Measurements from ENCODE around the gene HMX3.
A peak's percentile ranks its signal among the peaks of the same experiment; 100 is the strongest.

Gene HMX3

GRCh38 chr10:123101872-123102271, 33.9 kb upstream of the HMX3 start:
- Histone ChIP-seq H3K4me2 (no peak overlapping the region), H3K27me3 (no peaks in the 10 kb centered on the region), H3K4me3 (no peak overlapping the region), H3K9me3 (replicated peaks in 1 of 11) (no peaks in the 10 kb centered on the region), H3K27ac (no peak overlapping the region), H3K36me3 (no peaks in the 10 kb centered on the region), H4K20me1 (no peaks in the 10 kb centered on the region), H3K9ac (no peak overlapping the region), H3K4me1 (peaks cover 0 to 10% (median 6%) of the 10 kb centered on the region in 10 experiments; a peak in 12 of 20 replicates)
- TF ChIP-seq Cebpa-rat (IDR thresholded peaks at IDR 0.05) = no peak

GRCh38 chr10:123102673-123103072, 33.1 kb upstream of the HMX3 start:
- Histone ChIP-seq H3K9me3 (replicated peaks in 1 of 11) (no peaks in the 10 kb centered on the region), H4K20me1 (no peaks in the 10 kb centered on the region), H3K27me3 (no peaks in the 10 kb centered on the region), H3K36me3 (no peaks in the 10 kb centered on the region), H3K4me2 (no peak overlapping the region), H3K27ac (no peak overlapping the region), H3K4me3 (no peak overlapping the region), H3K9ac (no peak overlapping the region), H3K4me1 (peaks cover 0 to 10% (median 6%) of the 10 kb centered on the region in 10 experiments; a peak in 12 of 20 replicates)
- no peak for TF ChIP-seq Cebpa-rat (IDR thresholded peaks at IDR 0.05)

- Histone ChIP-seq H3K9ac (no peak overlapping the region), H3K4me3 (no peak overlapping the region), H3K9me3 (replicated peaks in 1 of 11) (no peaks in the 10 kb centered on the region), H3K27me3 (no peaks in the 10 kb centered on the region), H3K4me1 (peaks cover 0 to 10% (median 6%) of the 10 kb centered on the region in 10 experiments; a peak in 12 of 20 replicates), H4K20me1 (no peaks in the 10 kb centered on the region), H3K4me2 (no peak overlapping the region), H3K27ac (no peak overlapping the region), H3K36me3 (no peaks in the 10 kb centered on the region)
- no peak for TF ChIP-seq Cebpa-rat (IDR thresholded peaks at IDR 0.05)
Measured at GRCh38 chr10:123103944-123104343, 31.8 kb upstream of the HMX3 start.

- no peaks in the 10 kb centered on the region for H4K20me1 ChIP-seq
- H3K4me3 ChIP-seq = no peak overlapping the region
- H3K27ac ChIP-seq = no peak overlapping the region
- no peaks in the 10 kb centered on the region for H3K27me3 ChIP-seq
- no peak overlapping the region for H3K9ac ChIP-seq
- TF ChIP-seq Cebpa-rat (IDR thresholded peaks at IDR 0.05) = no peak
- H3K9me3 ChIP-seq (replicated peaks in 1 of 11) = no peaks in the 10 kb centered on the region; a peak in 1 of 22 replicates
- H3K36me3 ChIP-seq = no peaks in the 10 kb centered on the region
- H3K4me1 ChIP-seq = no peaks in the 10 kb centered on the region
- no peak overlapping the region for H3K4me2 ChIP-seq
Measured at GRCh38 chr10:123109466-123109865, 26.3 kb upstream of the HMX3 start.

GRCh38 chr10:123117644-123118417, 17.9 kb upstream of the HMX3 start:
- no peaks in the 10 kb centered on the region for H3K4me1 ChIP-seq
- no peaks in the 10 kb centered on the region for H4K20me1 ChIP-seq
- H3K27me3 ChIP-seq = peaks cover 0 to 18% (median 13%) of the 10 kb centered on the region in 11 experiments; a peak in 17 of 22 replicates
- no peak overlapping the region for H3K9ac ChIP-seq
- no peak overlapping the region for H3K4me3 ChIP-seq
- H3K4me2 ChIP-seq = peak overlapping the region in 2 of 11 experiments; percentile 6 to 30; a peak in 1 of 22 replicates
- TF ChIP-seq Cebpa-rat (IDR thresholded peaks at IDR 0.05) = no peak
- H3K27ac ChIP-seq = no peak overlapping the region
- H3K9me3 ChIP-seq (replicated peaks in 1 of 11) = no peaks in the 10 kb centered on the region
- H3K36me3 ChIP-seq = no peaks in the 10 kb centered on the region

GRCh38 chr10:123119081-123119480, 16.7 kb upstream of the HMX3 start:
- Histone ChIP-seq H3K4me2 (no peak overlapping the region), H3K4me3 (no peak overlapping the region), H3K9me3 (replicated peaks in 1 of 11) (no peaks in the 10 kb centered on the region), H3K4me1 (no peaks in the 10 kb centered on the region), H3K36me3 (no peaks in the 10 kb centered on the region), H3K27ac (no peak overlapping the region), H3K9ac (no peak overlapping the region), H3K27me3 (peaks cover 0 to 18% (median 13%) of the 10 kb centered on the region in 11 experiments; a peak in 17 of 22 replicates), H4K20me1 (no peaks in the 10 kb centered on the region)
- TF ChIP-seq Cebpa-rat (IDR thresholded peaks at IDR 0.05) = no peak

GRCh38 chr10:123126246-123126645, 9.5 kb upstream of the HMX3 start:
- no peaks in the 10 kb centered on the region for H3K36me3 ChIP-seq
- no peak for TF ChIP-seq Cebpa-rat (IDR thresholded peaks at IDR 0.05)
- no peak overlapping the region for H3K4me3 ChIP-seq
- H4K20me1 ChIP-seq = no peaks in the 10 kb centered on the region
- H3K27me3 ChIP-seq = peaks cover 4 to 12% (median 8%) of the 10 kb centered on the region in 11 experiments
- H3K9ac ChIP-seq = no peak overlapping the region
- peaks cover 0 to 11% (median 0%) of the 10 kb centered on the region in 10 experiments; a peak in 5 of 20 replicates for H3K4me1 ChIP-seq
- H3K27ac ChIP-seq = no peak overlapping the region
- H3K4me2 ChIP-seq = no peak overlapping the region
- peaks cover 4 to 15% (median 8%) of the 10 kb centered on the region in 11 experiments; a peak in 14 of 22 replicates for H3K9me3 ChIP-seq (replicated peaks in 1 of 11)

- peaks cover 39 to 47% (median 43%) of the 10 kb centered on the region in 11 experiments for H3K27me3 ChIP-seq
- no peak overlapping the region for H3K9ac ChIP-seq
- H3K36me3 ChIP-seq = no peaks in the 10 kb centered on the region
- H4K20me1 ChIP-seq = peaks cover 0 to 25% (median 8%) of the 10 kb centered on the region in 11 experiments; a peak in 13 of 22 replicates
- peaks cover 4 to 18% (median 8%) of the 10 kb centered on the region in 11 experiments; a peak in 15 of 22 replicates for H3K9me3 ChIP-seq (replicated peaks in 1 of 11)
- TF ChIP-seq Cebpa-rat (IDR thresholded peaks at IDR 0.05) = no peak
- no peak overlapping the region for H3K4me3 ChIP-seq
- H3K27ac ChIP-seq = no peak overlapping the region
- H3K4me1 ChIP-seq = peaks cover 15 to 27% (median 17%) of the 10 kb centered on the region in 10 experiments
- H3K4me2 ChIP-seq = peak overlapping the region in 3 of 11 experiments; percentile 20 to 52 (median 26); a peak in 5 of 22 replicates
Measured at GRCh38 chr10:123129618-123130271, 6.0 kb upstream of the HMX3 start.

Measured in BLaER1 treated with 17β-estradiol and CSF1 and Interleukin-3, amounts not matched to agents 10 nM and 100 nM (cell line).